ENCODE results near the gene HDAC4.

Gene HDAC4

DNA sequence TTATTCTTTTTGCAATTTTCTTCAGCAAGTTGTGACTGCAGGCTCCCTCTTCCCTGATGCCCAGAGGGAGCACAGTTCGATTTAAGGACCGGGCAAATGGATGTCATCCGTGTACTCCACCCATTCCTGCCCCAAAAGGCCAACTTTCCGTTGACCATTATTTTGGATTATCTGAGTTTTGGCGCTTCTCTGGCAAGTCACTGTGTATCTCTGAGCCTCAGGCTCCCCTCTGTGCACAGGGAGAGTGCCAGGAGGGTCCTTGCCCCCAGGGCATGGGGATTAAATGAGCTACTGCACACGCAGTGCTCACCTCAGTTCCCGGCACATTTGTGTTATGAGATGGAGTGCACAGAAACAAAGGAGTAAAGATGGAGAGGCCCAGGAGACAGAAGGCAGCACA is 41.4 kb upstream of the HDAC4 start:
- TF ChIP-seq, protein P1, sequence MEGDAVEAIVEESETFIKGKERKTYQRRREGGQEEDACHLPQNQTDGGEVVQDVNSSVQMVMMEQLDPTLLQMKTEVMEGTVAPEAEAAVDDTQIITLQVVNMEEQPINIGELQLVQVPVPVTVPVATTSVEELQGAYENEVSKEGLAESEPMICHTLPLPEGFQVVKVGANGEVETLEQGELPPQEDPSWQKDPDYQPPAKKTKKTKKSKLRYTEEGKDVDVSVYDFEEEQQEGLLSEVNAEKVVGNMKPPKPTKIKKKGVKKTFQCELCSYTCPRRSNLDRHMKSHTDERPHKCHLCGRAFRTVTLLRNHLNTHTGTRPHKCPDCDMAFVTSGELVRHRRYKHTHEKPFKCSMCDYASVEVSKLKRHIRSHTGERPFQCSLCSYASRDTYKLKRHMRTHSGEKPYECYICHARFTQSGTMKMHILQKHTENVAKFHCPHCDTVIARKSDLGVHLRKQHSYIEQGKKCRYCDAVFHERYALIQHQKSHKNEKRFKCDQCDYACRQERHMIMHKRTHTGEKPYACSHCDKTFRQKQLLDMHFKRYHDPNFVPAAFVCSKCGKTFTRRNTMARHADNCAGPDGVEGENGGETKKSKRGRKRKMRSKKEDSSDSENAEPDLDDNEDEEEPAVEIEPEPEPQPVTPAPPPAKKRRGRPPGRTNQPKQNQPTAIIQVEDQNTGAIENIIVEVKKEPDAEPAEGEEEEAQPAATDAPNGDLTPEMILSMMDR (IDR thresholded peaks at IDR 0.05; ENCODE audit: extremely low read depth, insufficient read depth, missing control alignments) = no peak
- DNase-seq (ENCODE audit: low spot score) = no peak

DNA sequence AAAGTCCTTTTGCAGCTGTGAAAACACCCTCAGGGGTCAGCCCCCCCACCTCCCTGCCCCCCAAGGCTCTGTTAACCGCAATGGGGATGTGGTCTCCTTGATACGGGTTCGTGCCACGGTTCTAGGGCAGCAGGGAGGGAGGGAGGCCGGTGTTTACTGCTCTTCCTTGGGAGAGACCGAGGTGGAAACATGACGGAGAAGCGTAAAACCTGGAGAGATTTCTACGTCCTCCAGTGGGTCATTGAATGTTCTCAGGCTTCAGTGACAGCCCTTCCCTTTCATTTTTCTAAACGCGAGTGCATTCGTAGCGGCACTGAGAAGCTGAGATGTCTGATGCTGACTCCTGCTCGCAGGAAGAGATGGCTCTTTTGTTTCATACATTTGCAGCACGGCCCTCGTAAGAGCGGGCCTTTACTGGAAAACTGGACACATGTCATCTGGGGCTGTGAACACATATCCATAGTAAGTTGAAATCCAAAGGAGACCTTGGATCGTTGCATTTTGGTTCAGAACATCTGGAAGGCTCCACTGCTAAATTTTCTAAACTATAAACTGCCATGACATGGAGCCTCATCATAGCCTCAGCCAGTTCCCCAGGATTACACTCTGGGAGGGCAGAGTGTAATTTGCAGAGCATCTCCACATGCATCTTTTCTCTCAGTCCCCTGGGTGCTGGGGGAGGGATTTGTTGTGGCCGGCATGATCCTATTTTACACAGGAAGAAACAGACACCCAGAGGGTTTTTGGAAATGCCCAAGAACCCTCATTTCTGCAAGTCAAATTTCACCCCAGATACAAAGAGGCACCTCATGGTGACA is 40.6 kb upstream of the HDAC4 start:
- TF ChIP-seq, protein P1 (IDR thresholded peaks at IDR 0.05; ENCODE audit: extremely low read depth, insufficient read depth, missing control alignments) = no peak
- in situ Hi-C loops (cut with MboI; ENCODE audit: low pct_unique_long_range_greater_than_20kb, low sequenced_read_pairs, unreplicated experiment) = no loop called here
- no peak for DNase-seq (ENCODE audit: low spot score)

More for the DNA sequence above, 41.4 kb upstream of the HDAC4 start:
- in situ Hi-C loops (cut with MboI; ENCODE audit: low pct_unique_long_range_greater_than_20kb, low sequenced_read_pairs, unreplicated experiment) = no loop called here

DNA sequence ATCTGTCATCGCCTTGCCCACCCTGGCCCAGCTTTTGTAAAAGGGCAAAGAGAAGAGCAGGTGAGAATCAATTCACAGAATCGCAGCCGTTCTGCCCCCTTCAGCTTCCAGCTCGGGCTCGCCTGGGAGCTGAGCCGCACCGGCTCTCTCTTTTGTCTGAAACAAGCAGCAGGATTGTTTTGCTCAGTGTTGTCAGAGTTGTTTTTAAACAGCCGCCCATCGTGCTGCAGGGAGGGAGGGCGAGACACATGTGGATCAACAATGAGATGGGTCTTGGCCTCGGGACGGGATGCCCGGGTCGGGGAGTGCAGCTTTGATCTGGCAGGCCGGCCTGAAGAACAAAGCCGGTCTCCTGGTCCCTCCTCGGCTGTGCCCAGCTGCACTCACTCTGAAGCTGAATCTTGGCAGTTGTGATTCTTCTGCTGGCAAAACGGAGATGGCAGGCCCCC is 39.7 kb upstream of the HDAC4 start:
- TF ChIP-seq, protein P1 (IDR thresholded peaks at IDR 0.05; ENCODE audit: extremely low read depth, insufficient read depth, missing control alignments) = no peak

DNA sequence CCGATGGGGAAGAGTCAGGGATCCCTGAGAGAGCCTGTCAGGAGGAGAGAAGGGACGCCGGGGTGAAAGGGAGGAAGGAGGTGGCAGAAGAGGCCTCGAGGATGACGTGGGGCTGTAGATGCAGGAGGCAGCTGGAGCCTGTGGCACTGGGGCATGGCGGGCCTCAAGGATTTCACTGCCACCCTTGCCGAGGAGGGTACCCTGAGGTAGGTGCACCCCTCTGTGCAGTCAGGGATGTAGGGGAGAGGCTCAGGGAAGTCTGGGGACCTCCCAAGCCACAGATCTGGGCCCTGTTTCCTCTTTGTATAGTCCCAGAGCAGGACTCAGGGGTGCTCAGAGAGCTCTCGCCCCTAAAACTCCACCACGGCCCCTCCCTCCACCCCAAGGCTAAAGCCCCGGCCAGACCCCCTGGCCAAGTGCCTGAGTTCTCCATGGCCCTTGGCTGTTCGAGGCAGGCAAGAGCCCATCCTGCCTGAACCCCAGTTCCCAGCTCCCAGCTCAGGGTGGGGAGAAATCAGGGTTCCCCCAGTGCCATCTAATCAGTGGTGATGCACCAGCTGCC is 39.0 kb upstream of the HDAC4 start:
- in situ Hi-C loops (cut with MboI; ENCODE audit: low pct_unique_long_range_greater_than_20kb, low sequenced_read_pairs, unreplicated experiment) = no loop called here
- TF ChIP-seq, protein P1 (IDR thresholded peaks at IDR 0.05; ENCODE audit: extremely low read depth, insufficient read depth, missing control alignments) = no peak
- no peak for DNase-seq (ENCODE audit: low spot score)

More for the DNA sequence above, 39.7 kb upstream of the HDAC4 start:
- no peak for DNase-seq (ENCODE audit: low spot score)
- in situ Hi-C loops (cut with MboI; ENCODE audit: low pct_unique_long_range_greater_than_20kb, low sequenced_read_pairs, unreplicated experiment) = no loop called here

DNA sequence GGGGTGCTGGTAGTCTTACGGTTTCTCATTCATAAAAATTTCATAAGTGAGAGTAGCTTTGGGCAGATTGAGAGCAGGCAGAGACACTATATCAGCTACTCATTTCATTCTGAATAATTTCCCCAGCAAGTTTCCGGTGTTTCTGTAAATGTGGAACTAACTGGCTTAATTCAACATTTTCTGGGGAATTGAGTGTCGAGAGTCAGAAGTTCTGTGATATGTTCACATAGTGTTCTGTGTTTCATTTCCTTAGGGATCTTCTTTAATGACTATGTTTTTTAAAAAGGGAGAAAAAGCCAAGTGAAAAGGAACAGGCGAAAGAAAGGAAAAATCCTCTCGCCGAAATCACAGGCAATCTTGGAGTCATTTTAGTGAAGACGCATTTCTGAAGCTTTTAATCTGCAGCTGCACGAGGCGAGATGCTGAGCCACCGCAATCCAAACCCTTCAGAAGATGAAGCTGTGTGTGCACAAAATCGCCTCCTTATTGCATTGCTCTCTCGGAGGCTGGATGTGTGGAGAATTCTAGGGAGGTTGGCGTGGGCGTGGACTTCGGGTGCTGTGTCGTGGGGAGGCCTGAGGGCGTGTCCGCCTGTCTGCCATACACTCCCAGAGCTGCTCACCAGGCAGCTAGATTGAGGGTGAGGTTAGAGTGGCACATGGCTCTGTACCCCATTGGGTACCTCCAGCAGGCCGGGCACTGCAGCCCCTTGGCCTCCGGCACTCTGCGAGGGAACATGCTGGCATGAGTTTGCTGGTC is 38.4 kb upstream of the HDAC4 start:
- in situ Hi-C loops (cut with MboI; ENCODE audit: low pct_unique_long_range_greater_than_20kb, low sequenced_read_pairs, unreplicated experiment) = no loop called here
- TF ChIP-seq, protein P1 (IDR thresholded peaks at IDR 0.05; ENCODE audit: extremely low read depth, insufficient read depth, missing control alignments) = no peak
- DNase-seq (ENCODE audit: low spot score) = no peak

DNA sequence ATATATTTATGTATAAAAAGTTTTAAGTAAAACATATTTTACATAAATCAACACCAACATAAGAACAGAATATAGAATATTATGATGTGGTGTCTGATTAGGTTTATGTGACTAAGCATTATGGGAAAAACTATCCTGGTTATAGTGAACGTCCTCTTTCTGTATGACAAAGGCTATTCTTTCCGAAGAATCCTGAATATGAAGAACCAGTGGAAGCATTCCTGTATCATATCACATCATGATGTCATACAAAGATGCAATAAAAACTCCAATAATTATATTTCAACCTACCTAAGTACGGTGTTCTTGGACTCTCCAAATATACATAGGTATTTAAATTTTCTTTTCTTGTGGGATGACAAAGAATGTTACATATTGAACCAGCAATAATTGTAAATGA is 37.5 kb upstream of the HDAC4 start:
- no peak for DNase-seq (ENCODE audit: low spot score)
- TF ChIP-seq, protein P1 (IDR thresholded peaks at IDR 0.05; ENCODE audit: extremely low read depth, insufficient read depth, missing control alignments) = no peak
- in situ Hi-C loops (cut with MboI; ENCODE audit: low pct_unique_long_range_greater_than_20kb, low sequenced_read_pairs, unreplicated experiment) = no loop called here

Data from GM13977 (cell line).